Immature natural killer cell (primary cell): ENCODE results near the gene EMSY. TPM values are rescaled to one million over a fixed set of nuclear protein-coding genes. Genes with fewer than 3 reads are reported as not detected.
"Not testable (repeated sequence)": the region's sequence is repeated elsewhere in the genome, so short reads cannot be mapped to it uniquely, and the experiment has no call there.

Experiments
- DNase-seq, 3 donors: peaks; one replicate each; pipeline ENCODE4 v3.0.0; 2022; ENCODE audit warnings: mixed read lengths in 1 of 3
- H3K27ac Mint-ChIP-seq, 6 donors: one replicate each; pipeline ENCODE4 v1.8.0; 2020; ENCODE audit warnings: mixed read lengths in 6 of 6, mild to moderate bottlenecking in 5 of 6, inconsistent platforms in 4 of 6, moderate library complexity in 3 of 6
- H3K27me3 Mint-ChIP-seq, 3 donors: one replicate each; pipeline ENCODE4 v1.8.0; 2020 to 2021; ENCODE audit warnings: low read depth in 3 of 3, mild to moderate bottlenecking in 3 of 3, mixed read lengths in 3 of 3, moderate library complexity in 3 of 3, inconsistent platforms in 1 of 3
- H3K36me3 Mint-ChIP-seq, 3 donors: one replicate each; pipeline ENCODE4 v1.8.0; 2020; ENCODE audit warnings: mixed read lengths in 3 of 3, inconsistent platforms in 2 of 3, mild to moderate bottlenecking in 2 of 3
- H3K4me1 Mint-ChIP-seq, 2 donors: one replicate each; pipeline ENCODE4 v1.8.0; 2020; ENCODE audit warnings: inconsistent platforms in 2 of 2, mild to moderate bottlenecking in 2 of 2, mixed read lengths in 2 of 2, moderate library complexity in 1 of 2
- H3K4me3 Mint-ChIP-seq, 5 donors: one replicate each; pipeline ENCODE4 v1.8.0; 2020; ENCODE audit warnings: mild to moderate bottlenecking in 5 of 5, mixed read lengths in 5 of 5, inconsistent platforms in 3 of 5, moderate library complexity in 3 of 5
- H3K9me3 Mint-ChIP-seq, 6 donors: one replicate each; pipeline ENCODE4 v1.8.0; 2020; ENCODE audit warnings: mild to moderate bottlenecking in 6 of 6, mixed read lengths in 6 of 6, inconsistent platforms in 4 of 6, moderate library complexity in 3 of 6
- polyA plus RNA-seq, 3 donors: library from polyadenylated mRNA; unstranded; fragments of 300-500 nt; fragmentation: Illumina TruSeq; gene quantifications; one replicate each; pipeline ENCODE4 v1.2.3, GENCODE V29; 2021

Gene EMSY
- polyA plus RNA-seq, result 10 to 100 TPM; 14.4 to 16.9 (median 15.5) TPM

GRCh38 chr11:76444384-76445120 is at the start of gene EMSY:
TSS of gene EMSY (plus strand) at chr11:76445018. CDS start at chr11:76446939, 1,921 bp downstream.
- peaks cover 30 to 34% of the 10 kb centered on the region in 2 donors for H3K4me1 Mint-ChIP-seq
- no peaks in the 10 kb centered on the region for H3K9me3 Mint-ChIP-seq

GRCh38 chr11:76395296-76395695 is 49.5 kb upstream of the EMSY start:
- Mint-ChIP-seq H3K9me3 (no peaks in the 10 kb centered on the region), H3K36me3 (peaks cover 0 to 4% (median 0%) of the 10 kb centered on the region in 3 donors), H3K27ac (no peak overlapping the region), H3K27me3 (peaks cover 0 to 2% (median 2%) of the 10 kb centered on the region in 3 donors), H3K4me3 (no peak overlapping the region), H3K4me1 (no peaks in the 10 kb centered on the region)
- no peak for DNase-seq

More at GRCh38 chr11:76444384-76445120, at the start of gene EMSY:
- peak; percentile 89 to 90 (median 89) for DNase-seq
- H3K36me3 Mint-ChIP-seq, result no peaks in the 10 kb centered on the region
- H3K27ac Mint-ChIP-seq, result peak within 1 kb of the TSS; percentile 93 to 98 (median 94)
- peak within 1 kb of the TSS; percentile 94 to 98 (median 96) for H3K4me3 Mint-ChIP-seq
- peaks cover 1 to 6% (median 5%) of the 10 kb centered on the region in 3 donors for H3K27me3 Mint-ChIP-seq

GRCh38 chr11:76397383-76397782 is 47.4 kb upstream of the EMSY start:
- Mint-ChIP-seq H3K27ac (no peak overlapping the region), H3K9me3 (no peaks in the 10 kb centered on the region), H3K27me3 (peaks cover 0 to 4% (median 2%) of the 10 kb centered on the region in 3 donors), H3K36me3 (peaks cover 0 to 4% (median 0%) of the 10 kb centered on the region in 3 donors), H3K4me1 (no peaks in the 10 kb centered on the region), H3K4me3 (no peak overlapping the region)
- DNase-seq, result no peak

- Mint-ChIP-seq H3K4me3 (no peak overlapping the region), H3K4me1 (no peaks in the 10 kb centered on the region), H3K27me3 (peaks cover 0 to 4% (median 2%) of the 10 kb centered on the region in 3 donors), H3K36me3 (peaks cover 0 to 7% (median 0%) of the 10 kb centered on the region in 3 donors), H3K9me3 (no peaks in the 10 kb centered on the region), H3K27ac (no peak overlapping the region)
- DNase-seq, result no peak
Measured at GRCh38 chr11:76400967-76401366, 43.9 kb upstream of the EMSY start.

GRCh38 chr11:76401484-76401883 is 43.3 kb upstream of the EMSY start:
- not testable (repeated sequence) for H3K36me3 Mint-ChIP-seq, H3K27me3 Mint-ChIP-seq, DNase-seq, H3K9me3 Mint-ChIP-seq, H3K4me1 Mint-ChIP-seq, H3K4me3 Mint-ChIP-seq, H3K27ac Mint-ChIP-seq

GRCh38 chr11:76406359-76406758 is 38.5 kb upstream of the EMSY start:
- Mint-ChIP-seq H3K27me3 (peaks cover 0 to 4% (median 0%) of the 10 kb centered on the region in 3 donors), H3K4me1 (no peaks in the 10 kb centered on the region), H3K4me3 (no peak overlapping the region), H3K36me3 (peaks cover 0 to 4% (median 0%) of the 10 kb centered on the region in 3 donors), H3K27ac (no peak overlapping the region), H3K9me3 (no peaks in the 10 kb centered on the region)
- DNase-seq, result no peak

GRCh38 chr11:76408171-76408965 is 36.5 kb upstream of the EMSY start:
- Mint-ChIP-seq H3K9me3 (no peaks in the 10 kb centered on the region), H3K27ac (peak overlapping the region in 1 of 6 donors; percentile 55), H3K27me3 (peaks cover 0 to 5% (median 3%) of the 10 kb centered on the region in 3 donors), H3K36me3 (peaks cover 0 to 4% (median 0%) of the 10 kb centered on the region in 3 donors), H3K4me1 (no peaks in the 10 kb centered on the region), H3K4me3 (no peak overlapping the region)
- no peak for DNase-seq

- Mint-ChIP-seq H3K27me3 (peaks cover 3 to 9% (median 4%) of the 10 kb centered on the region in 3 donors), H3K4me3 (no peak overlapping the region), H3K4me1 (no peaks in the 10 kb centered on the region), H3K36me3 (no peaks in the 10 kb centered on the region), H3K27ac (no peak overlapping the region), H3K9me3 (no peaks in the 10 kb centered on the region)
- no peak for DNase-seq
Measured at GRCh38 chr11:76410851-76411357, 33.9 kb upstream of the EMSY start.

- H3K4me1 Mint-ChIP-seq, result no peaks in the 10 kb centered on the region
- no peak overlapping the region for H3K4me3 Mint-ChIP-seq
- H3K9me3 Mint-ChIP-seq, result no peaks in the 10 kb centered on the region
- H3K27me3 Mint-ChIP-seq, result peaks cover 6 to 9% (median 8%) of the 10 kb centered on the region in 3 donors
- H3K36me3 Mint-ChIP-seq, result no peaks in the 10 kb centered on the region
- H3K27ac Mint-ChIP-seq, result no peak overlapping the region
- DNase-seq, result no peak
Measured at GRCh38 chr11:76415073-76415472, 29.7 kb upstream of the EMSY start.

- no peaks in the 10 kb centered on the region for H3K4me1 Mint-ChIP-seq
- H3K4me3 Mint-ChIP-seq, result no peak overlapping the region
- peaks cover 4 to 9% (median 4%) of the 10 kb centered on the region in 3 donors for H3K27me3 Mint-ChIP-seq
- no peak overlapping the region for H3K27ac Mint-ChIP-seq
- peak in 1 of 3 donors; percentile 3 for DNase-seq
- H3K36me3 Mint-ChIP-seq, result no peaks in the 10 kb centered on the region
- H3K9me3 Mint-ChIP-seq, result no peaks in the 10 kb centered on the region
Measured at GRCh38 chr11:76419896-76420295, 24.9 kb upstream of the EMSY start.

GRCh38 chr11:76424379-76424778 is 20.4 kb upstream of the EMSY start:
- H3K9me3 Mint-ChIP-seq, result no peaks in the 10 kb centered on the region
- H3K4me3 Mint-ChIP-seq, result no peak overlapping the region
- no peak for DNase-seq
- no peaks in the 10 kb centered on the region for H3K36me3 Mint-ChIP-seq
- no peak overlapping the region for H3K27ac Mint-ChIP-seq
- peaks cover 2 to 9% (median 4%) of the 10 kb centered on the region in 3 donors for H3K27me3 Mint-ChIP-seq
- no peaks in the 10 kb centered on the region for H3K4me1 Mint-ChIP-seq

GRCh38 chr11:76424891-76425290 is 19.9 kb upstream of the EMSY start:
- DNase-seq, result no peak
- H3K27ac Mint-ChIP-seq, result no peak overlapping the region
- H3K27me3 Mint-ChIP-seq, result peaks cover 2 to 9% (median 4%) of the 10 kb centered on the region in 3 donors
- H3K9me3 Mint-ChIP-seq, result no peaks in the 10 kb centered on the region
- H3K4me1 Mint-ChIP-seq, result no peaks in the 10 kb centered on the region
- H3K4me3 Mint-ChIP-seq, result no peak overlapping the region
- no peaks in the 10 kb centered on the region for H3K36me3 Mint-ChIP-seq

GRCh38 chr11:76426660-76427059 is 18.2 kb upstream of the EMSY start:
- no peaks in the 10 kb centered on the region for H3K4me1 Mint-ChIP-seq
- H3K36me3 Mint-ChIP-seq, result no peaks in the 10 kb centered on the region
- peaks cover 2 to 9% (median 4%) of the 10 kb centered on the region in 3 donors for H3K27me3 Mint-ChIP-seq
- no peak overlapping the region for H3K4me3 Mint-ChIP-seq
- H3K9me3 Mint-ChIP-seq, result no peaks in the 10 kb centered on the region
- H3K27ac Mint-ChIP-seq, result no peak overlapping the region
- no peak for DNase-seq

- H3K4me3 Mint-ChIP-seq, result no peak overlapping the region
- no peak for DNase-seq
- no peaks in the 10 kb centered on the region for H3K9me3 Mint-ChIP-seq
- no peaks in the 10 kb centered on the region for H3K4me1 Mint-ChIP-seq
- no peak overlapping the region for H3K27ac Mint-ChIP-seq
- peaks cover 0 to 7% (median 0%) of the 10 kb centered on the region in 3 donors for H3K27me3 Mint-ChIP-seq
- H3K36me3 Mint-ChIP-seq, result peaks cover 0 to 4% (median 0%) of the 10 kb centered on the region in 3 donors
Measured at GRCh38 chr11:76436020-76436419, 8.8 kb upstream of the EMSY start.
